ENCODE data around the gene ARHGAP44.

DNA sequence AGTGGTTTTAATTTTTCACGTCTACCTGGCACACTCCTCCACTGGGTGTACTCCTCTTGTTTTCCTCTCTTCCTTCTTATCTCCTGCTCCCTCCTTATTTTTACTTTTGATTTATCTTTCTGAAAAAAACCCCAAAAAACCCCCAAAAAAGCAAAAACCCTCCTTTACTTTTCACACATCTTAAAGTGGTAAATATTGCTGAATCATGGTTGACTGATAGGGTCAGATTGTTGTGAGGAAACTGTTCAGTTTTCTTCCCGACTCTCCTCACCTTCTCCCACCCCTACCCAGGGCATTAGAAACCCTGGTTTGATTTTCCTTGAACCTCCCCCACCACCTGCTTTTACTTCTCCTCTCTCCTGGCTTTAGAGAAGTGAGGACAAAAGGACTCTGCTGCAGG, 25.4 kb downstream of the ARHGAP44 start:
- TF ChIP-seq, protein P1, sequence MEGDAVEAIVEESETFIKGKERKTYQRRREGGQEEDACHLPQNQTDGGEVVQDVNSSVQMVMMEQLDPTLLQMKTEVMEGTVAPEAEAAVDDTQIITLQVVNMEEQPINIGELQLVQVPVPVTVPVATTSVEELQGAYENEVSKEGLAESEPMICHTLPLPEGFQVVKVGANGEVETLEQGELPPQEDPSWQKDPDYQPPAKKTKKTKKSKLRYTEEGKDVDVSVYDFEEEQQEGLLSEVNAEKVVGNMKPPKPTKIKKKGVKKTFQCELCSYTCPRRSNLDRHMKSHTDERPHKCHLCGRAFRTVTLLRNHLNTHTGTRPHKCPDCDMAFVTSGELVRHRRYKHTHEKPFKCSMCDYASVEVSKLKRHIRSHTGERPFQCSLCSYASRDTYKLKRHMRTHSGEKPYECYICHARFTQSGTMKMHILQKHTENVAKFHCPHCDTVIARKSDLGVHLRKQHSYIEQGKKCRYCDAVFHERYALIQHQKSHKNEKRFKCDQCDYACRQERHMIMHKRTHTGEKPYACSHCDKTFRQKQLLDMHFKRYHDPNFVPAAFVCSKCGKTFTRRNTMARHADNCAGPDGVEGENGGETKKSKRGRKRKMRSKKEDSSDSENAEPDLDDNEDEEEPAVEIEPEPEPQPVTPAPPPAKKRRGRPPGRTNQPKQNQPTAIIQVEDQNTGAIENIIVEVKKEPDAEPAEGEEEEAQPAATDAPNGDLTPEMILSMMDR (optimal IDR thresholded peaks at IDR 0.05 in 1 of 3, IDR thresholded peaks at IDR 0.05 in 1 of 3, conservative IDR thresholded peaks at IDR 0.05 in 1 of 3; ENCODE audit: extremely low read depth in 1 of 3, insufficient read depth in 2 of 3, low read length in 3 of 3) = no peak
- no peak for TF ChIP-seq EZH2 (IDR thresholded peaks at IDR 0.05; ENCODE audit: low read length)
